ENCODE measurements around the gene LPAR6.

- TF ChIP-seq, protein P1, sequence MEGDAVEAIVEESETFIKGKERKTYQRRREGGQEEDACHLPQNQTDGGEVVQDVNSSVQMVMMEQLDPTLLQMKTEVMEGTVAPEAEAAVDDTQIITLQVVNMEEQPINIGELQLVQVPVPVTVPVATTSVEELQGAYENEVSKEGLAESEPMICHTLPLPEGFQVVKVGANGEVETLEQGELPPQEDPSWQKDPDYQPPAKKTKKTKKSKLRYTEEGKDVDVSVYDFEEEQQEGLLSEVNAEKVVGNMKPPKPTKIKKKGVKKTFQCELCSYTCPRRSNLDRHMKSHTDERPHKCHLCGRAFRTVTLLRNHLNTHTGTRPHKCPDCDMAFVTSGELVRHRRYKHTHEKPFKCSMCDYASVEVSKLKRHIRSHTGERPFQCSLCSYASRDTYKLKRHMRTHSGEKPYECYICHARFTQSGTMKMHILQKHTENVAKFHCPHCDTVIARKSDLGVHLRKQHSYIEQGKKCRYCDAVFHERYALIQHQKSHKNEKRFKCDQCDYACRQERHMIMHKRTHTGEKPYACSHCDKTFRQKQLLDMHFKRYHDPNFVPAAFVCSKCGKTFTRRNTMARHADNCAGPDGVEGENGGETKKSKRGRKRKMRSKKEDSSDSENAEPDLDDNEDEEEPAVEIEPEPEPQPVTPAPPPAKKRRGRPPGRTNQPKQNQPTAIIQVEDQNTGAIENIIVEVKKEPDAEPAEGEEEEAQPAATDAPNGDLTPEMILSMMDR (IDR thresholded peaks at IDR 0.05): no peak
- TF ChIP-seq POLR2AphosphoS5 (IDR thresholded peaks at IDR 0.05): no peak
- TF ChIP-seq POLR2A (IDR thresholded peaks at IDR 0.05): no peak
Measured at GRCh38 chr13:48448285-48448958, 35.5 kb upstream of the LPAR6 start.

All from stomach (tissue), 4 donors.